NCI-H2196 (cell line): ENCODE data around the gene ENOX1.

Experiments used
- DNase-seq: peaks from one replicate; lab custom pipeline; 2025; ENCODE audit not compliant: unreplicated experiment; lab: John Stamatoyannopoulos, UW

ENOX1 gene

GRCh38 chr13:43295825-43296564 lies 490.8 kb downstream of the ENOX1 start:
- no peak for DNase-seq

- no peak for DNase-seq
Measured at GRCh38 chr13:43295321-43295720, 491.5 kb downstream of the ENOX1 start.

- DNase-seq = no peak
Measured at GRCh38 chr13:43294412-43294811, 492.4 kb downstream of the ENOX1 start.

- DNase-seq = no peak
Measured at GRCh38 chr13:43293986-43294385, 492.8 kb downstream of the ENOX1 start.

GRCh38 chr13:43293561-43293960 lies 493.2 kb downstream of the ENOX1 start:
- no peak for DNase-seq

- DNase-seq = no peak
Measured at GRCh38 chr13:43293008-43293407, 493.8 kb downstream of the ENOX1 start.

GRCh38 chr13:43291287-43292060 lies 495.3 kb downstream of the ENOX1 start:
- no peak for DNase-seq

GRCh38 chr13:43289470-43290255 lies 497.1 kb downstream of the ENOX1 start:
- no peak for DNase-seq

GRCh38 chr13:43286751-43287150 lies 500.0 kb downstream of the ENOX1 start:
- no peak for DNase-seq

GRCh38 chr13:43285933-43286597 lies 500.7 kb downstream of the ENOX1 start:
- no peak for DNase-seq

GRCh38 chr13:43284162-43284561 lies 502.6 kb downstream of the ENOX1 start:
- DNase-seq = no peak

- DNase-seq = no peak
Measured at GRCh38 chr13:43279696-43280095, 507.1 kb downstream of the ENOX1 start.

GRCh38 chr13:43278127-43278526 lies 508.6 kb downstream of the ENOX1 start:
- DNase-seq = no peak

- no peak for DNase-seq
Measured at GRCh38 chr13:43277142-43277541, 509.6 kb downstream of the ENOX1 start.

- DNase-seq = no peak
Measured at GRCh38 chr13:43274881-43275280, 511.9 kb downstream of the ENOX1 start.

- DNase-seq = no peak
Measured at GRCh38 chr13:43273362-43273761, 513.4 kb downstream of the ENOX1 start.

- no peak for DNase-seq
Measured at GRCh38 chr13:43272851-43273250, 513.9 kb downstream of the ENOX1 start.

GRCh38 chr13:43271152-43271551 lies 515.6 kb downstream of the ENOX1 start:
- no peak for DNase-seq

- no peak for DNase-seq
Measured at GRCh38 chr13:43270130-43270830, 516.5 kb downstream of the ENOX1 start.

- no peak for DNase-seq
Measured at GRCh38 chr13:43269037-43269481, 517.7 kb downstream of the ENOX1 start.
